ENCODE measurements around the gene IGSF9B. TPM values are rescaled to one million over a fixed set of nuclear protein-coding genes. Genes with fewer than 3 reads are reported as not detected.

IGSF9B gene
- total and polyA plus RNA-seq, 2 of the 13 experiments (the other 11 are each of a cell fraction or from before 2014, with no cell fraction given) = not detected

- Histone ChIP-seq H3K4me1 (ENCODE audit: insufficient read depth, low read length) (no peaks in the 10 kb centered on the region), H2AFZ (ENCODE audit: low read length) (no peak overlapping the region), H3K4me3 (replicated peaks in 1 of 3; ENCODE audit: insufficient read depth in 1 of 3, low read depth in 2 of 3, low read length in 3 of 3) (no peak overlapping the region), H3K9ac (ENCODE audit: insufficient read depth, low read depth, low read length) (no peak overlapping the region), H3K27me3 (ENCODE audit: control insufficient read depth in 1 of 2, insufficient read depth in 2 of 2, low read length in 2 of 2) (peaks cover 1 to 11% of the 10 kb centered on the region in 2 experiments; a peak in 3 of 5 replicates), H3K27ac (ENCODE audit: extremely low read length, insufficient read depth, low read length) (no peak overlapping the region), H3K79me2 (ENCODE audit: insufficient read depth, low read length) (no peaks in the 10 kb centered on the region), H3K36me3 (replicated peaks in 1 of 2; ENCODE audit: control insufficient read depth in 1 of 2, insufficient read depth in 2 of 2, low read length in 2 of 2) (no peaks in the 10 kb centered on the region), H3K4me2 (ENCODE audit: low read depth, low read length) (no peak overlapping the region), H4K20me1 (ENCODE audit: insufficient read depth, low read length) (no peaks in the 10 kb centered on the region), H3K9me3 (ENCODE audit: low read length) (no peaks in the 10 kb centered on the region)
- FAIRE-seq = no peak
- intact Hi-C loops (cut with micrococcal nuclease; ENCODE audit: unreplicated experiment) (no loop called here), in situ Hi-C loops (cut with HindIII; ENCODE audit: extremely low pct_ligation_motif_present, low pct_unique_long_range_greater_than_20kb) (no loop called here)
- POLR2A ChIA-PET = no interaction called here
- TF ChIP-seq ZNF616 (CRISPR knock-in tag; IDR thresholded peaks at IDR 0.05; ENCODE audit: low read depth) (no peak), ZNF230 (CRISPR knock-in tag; IDR thresholded peaks at IDR 0.05) (no peak), RXRB (CRISPR knock-in tag; IDR thresholded peaks at IDR 0.05; ENCODE audit: borderline replicate concordance) (no peak), TBX3 (IDR thresholded peaks at IDR 0.05; ENCODE audit: borderline replicate concordance) (no peak), RCOR2 (CRISPR knock-in tag; IDR thresholded peaks at IDR 0.05) (no peak), PLRG1 (conservative IDR thresholded peaks at IDR 0.05) (no peak), ATRX (CRISPR knock-in tag; IDR thresholded peaks at IDR 0.05; ENCODE audit: borderline replicate concordance) (no peak), ZNF773 (CRISPR knock-in tag; IDR thresholded peaks at IDR 0.05; ENCODE audit: borderline replicate concordance) (no peak), MTF1 (CRISPR knock-in tag; IDR thresholded peaks at IDR 0.05) (no peak), NR2F2 (IDR thresholded peaks at IDR 0.05; ENCODE audit: borderline replicate concordance, low read depth) (no peak), SRSF1 (optimal IDR thresholded peaks at IDR 0.05; ENCODE audit: low read depth, low read length) (no peak), ZNF513 (CRISPR knock-in tag; conservative IDR thresholded peaks at IDR 0.05) (no peak), ZNF263 (CRISPR knock-in tag; IDR thresholded peaks at IDR 0.05) (no peak), GATA4 (IDR thresholded peaks at IDR 0.05; ENCODE audit: borderline replicate concordance, low read depth) (no peak), TRIM22 (IDR thresholded peaks at IDR 0.05) (no peak), ESRRA (CRISPR knock-in tag; IDR thresholded peaks at IDR 0.05; ENCODE audit: low read depth) (no peak), ZNF143 (CRISPR knock-in tag; IDR thresholded peaks at IDR 0.05) (no peak)
- TF ChIP-seq, protein P1, sequence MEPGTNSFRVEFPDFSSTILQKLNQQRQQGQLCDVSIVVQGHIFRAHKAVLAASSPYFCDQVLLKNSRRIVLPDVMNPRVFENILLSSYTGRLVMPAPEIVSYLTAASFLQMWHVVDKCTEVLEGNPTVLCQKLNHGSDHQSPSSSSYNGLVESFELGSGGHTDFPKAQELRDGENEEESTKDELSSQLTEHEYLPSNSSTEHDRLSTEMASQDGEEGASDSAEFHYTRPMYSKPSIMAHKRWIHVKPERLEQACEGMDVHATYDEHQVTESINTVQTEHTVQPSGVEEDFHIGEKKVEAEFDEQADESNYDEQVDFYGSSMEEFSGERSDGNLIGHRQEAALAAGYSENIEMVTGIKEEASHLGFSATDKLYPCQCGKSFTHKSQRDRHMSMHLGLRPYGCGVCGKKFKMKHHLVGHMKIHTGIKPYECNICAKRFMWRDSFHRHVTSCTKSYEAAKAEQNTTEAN (CRISPR knock-in tag; conservative IDR thresholded peaks at IDR 0.05) = no peak
- no TSS peak for BruUV-seq (replicated peaks)
- WGBS (ENCODE audit: low lambda C conversion rate) = 40% methylated on average over 5 of the region's 5 CpGs
- CTCF ChIA-PET (ENCODE audit: low intra/inter-chr PET ratio, low total read pairs) = no interaction called here
- no peak for ATAC-seq
- DNase-seq (ENCODE audit: low spot score) = no peak
Observed at GRCh38 chr11:133898770-133899115, 58.0 kb downstream of the IGSF9B start.
